ENCODE results near the gene XPR1. TPM values are rescaled to one million over a fixed set of nuclear protein-coding genes. Genes with fewer than 3 reads are reported as not detected.

XPR1 gene
- total and polyA plus RNA-seq, 2 donors (not counting 3 experiments of a cell fraction or from before 2014, with no cell fraction given) = 23.9 to 26.7 TPM

DNA sequence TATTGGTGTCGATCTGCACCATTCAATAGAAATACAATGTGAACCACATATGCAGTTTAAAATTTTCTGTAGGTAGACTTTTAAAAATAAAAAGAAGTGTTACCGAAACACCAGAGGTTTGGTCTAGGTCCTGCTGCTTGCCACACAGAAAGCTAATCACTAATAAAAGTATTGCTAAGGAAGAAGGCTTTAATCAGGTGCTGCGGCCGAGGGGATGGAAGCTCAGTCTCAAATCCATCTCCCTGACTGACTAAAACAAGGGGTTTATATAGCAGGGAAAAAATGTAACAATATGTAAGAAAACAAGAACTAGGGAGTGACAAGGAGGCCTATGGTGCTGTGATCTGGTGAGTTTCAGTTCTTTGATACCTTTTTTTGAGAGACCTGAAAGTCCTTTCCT lies 99.3 kb downstream of the XPR1 start:
- BruUV-seq (replicated peaks) = no TSS peak
- intact Hi-C loops (cut with micrococcal nuclease) (no loop called here), dilution Hi-C loops (cut with MboI; ENCODE audit: extremely low pct_ligation_motif_present, low sequenced_read_pairs) (no loop called here)
- Histone ChIP-seq H2AFZ (ENCODE audit: low read depth, low read length) (no peak overlapping the region), H3K9ac (replicated peaks; ENCODE audit: extremely low read depth, insufficient read depth, low read length) (no peak overlapping the region), H3K27ac (ENCODE audit: insufficient read depth, low read depth, low read length) (no peak overlapping the region), H3K4me1 (ENCODE audit: control insufficient read depth, extremely low read depth, insufficient read depth, low read length) (no peaks in the 10 kb centered on the region), H3K4me2 (ENCODE audit: insufficient read depth, low read length) (no peak overlapping the region), H3K4me3 (replicated peaks in 1 of 3; ENCODE audit: insufficient read depth in 1 of 3, low read depth in 1 of 3, low read length in 3 of 3) (no peak overlapping the region), H3K36me3 (ENCODE audit: control insufficient read depth in 2 of 2, extremely low read depth in 1 of 2, insufficient read depth in 2 of 2, low read length in 2 of 2) (no peaks in the 10 kb centered on the region), H3K79me2 (ENCODE audit: control insufficient read depth, insufficient read depth, low read length) (no peaks in the 10 kb centered on the region), H3K9me1 (replicated peaks; ENCODE audit: control insufficient read depth, extremely low read depth, insufficient read depth, low read length) (no peaks in the 10 kb centered on the region), H3K27me3 (ENCODE audit: control insufficient read depth in 2 of 2, insufficient read depth in 2 of 2, low read length in 2 of 2) (no peaks in the 10 kb centered on the region), H4K20me1 (replicated peaks; ENCODE audit: control insufficient read depth, extremely low read depth, insufficient read depth, low read length) (no peaks in the 10 kb centered on the region), H3K9me3 (replicated peaks; ENCODE audit: control insufficient read depth, insufficient read depth, low read length) (peaks cover 4% of the 10 kb centered on the region)
- CTCF ChIA-PET = no interaction called here
- POLR2A ChIA-PET = no interaction called here
- FAIRE-seq (no peak), DNase-seq (ENCODE audit: low read depth, low spot score) (no peak)
- TF ChIP-seq, protein P1, sequence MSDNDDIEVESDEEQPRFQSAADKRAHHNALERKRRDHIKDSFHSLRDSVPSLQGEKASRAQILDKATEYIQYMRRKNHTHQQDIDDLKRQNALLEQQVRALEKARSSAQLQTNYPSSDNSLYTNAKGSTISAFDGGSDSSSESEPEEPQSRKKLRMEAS (IDR thresholded peaks at IDR 0.05; ENCODE audit: insufficient read depth, insufficient read length) = no peak
- TF ChIP-seq POLR2AphosphoS5 (IDR thresholded peaks at IDR 0.05; ENCODE audit: insufficient read depth, low read depth, low read length) (no peak), JUN (IDR thresholded peaks at IDR 0.05; ENCODE audit: borderline replicate concordance, insufficient read depth, insufficient read length, low read depth) (no peak), EZH2 (IDR thresholded peaks at IDR 0.05; ENCODE audit: borderline replicate concordance, low read depth, low read length, severe bottlenecking) (no peak), GATA2 (IDR thresholded peaks at IDR 0.05; ENCODE audit: insufficient read depth, insufficient read length, low read depth, low read length) (no peak), POLR2A (IDR thresholded peaks at IDR 0.05; ENCODE audit: low read depth, low read length) (no peak), FOS (IDR thresholded peaks at IDR 0.05; ENCODE audit: borderline replicate concordance, insufficient read depth, low read length) (no peak), CTCF (IDR thresholded peaks at IDR 0.05; ENCODE audit: extremely low read depth in 1 of 2, insufficient read depth in 1 of 2, low read depth in 1 of 2, low read length in 2 of 2) (no peak), MYC (IDR thresholded peaks at IDR 0.05; ENCODE audit: low read depth, low read length) (no peak)

Measured in endothelial cell of umbilical vein (primary cell).